Ascending aorta (tissue), 2 donors: ENCODE results near the gene SERPINB4. TPM values are rescaled to one million over a fixed set of nuclear protein-coding genes. Genes with fewer than 3 reads are reported as not detected.
"Not testable (repeated sequence)": the region's sequence is repeated elsewhere in the genome, so short reads cannot be mapped to it uniquely, and the experiment has no call there.

Experiments
- DNase-seq, 2 donors: peaks; one replicate each; pipeline ENCODE4 v3.0.0-alpha.2; 2019; ENCODE audit warnings: low spot score in 2 of 2
- H3K27ac ChIP-seq, 2 donors: fragments of 200-600 bp; sonication (generic); one replicate each; pipeline ENCODE4 v1.5.1; 2016 to 2017; ENCODE audit warnings: mild to moderate bottlenecking in 1 of 2
- H3K27me3 ChIP-seq: fragments of 200-600 bp; sonication (generic); one replicate; pipeline ENCODE4 v1.5.1; 2017
- H3K36me3 ChIP-seq, 2 donors: fragments of 200-600 bp; sonication (generic); one replicate each; pipeline ENCODE4 v1.5.1; 2016
- H3K4me1 ChIP-seq, 2 donors: fragments of 200-600 bp; sonication (generic); one replicate each; pipeline ENCODE4 v1.5.1; 2016 to 2017; ENCODE audit warnings: mild to moderate bottlenecking in 1 of 2
- H3K4me3 ChIP-seq, 2 donors: fragments of 200-600 bp; sonication (generic); one replicate each; pipeline ENCODE4 v1.5.1; 2016 to 2017; ENCODE audit warnings: mild to moderate bottlenecking in 1 of 2
- H3K9me3 ChIP-seq, 2 donors: fragments of 200-600 bp; sonication (generic); one replicate each; pipeline ENCODE4 v1.5.1; 2016
- CTCF ChIP-seq, 3 experiments: fragments of 200-600 bp in 2 of 3; fragments of 450-650 bp in 1 of 3; sonication (generic) in 2 of 3; IDR thresholded peaks; one replicate each; pipeline ENCODE4 v1.5.1; 2016 to 2019; ENCODE audit warnings: antibody characterized with exemption in 3 of 3, mild to moderate bottlenecking in 1 of 3, moderate library complexity in 1 of 3
- intact Hi-C: fragments of 100-400 bp; cut with DNase I; formaldehyde crosslinking; loops from one replicate; pipeline ENCODE4 v1.15.1; 2023
- total RNA-seq: library from RNA; depleted of rRNA; stranded (reverse); fragments of >200 nt; gene quantifications from one replicate; pipeline ENCODE4 v1.1.0, GENCODE V29; 2016

The SERPINB4 gene
- total RNA-seq = not detected

GRCh38 chr18:63644142-63644541 lies at the start of gene SERPINB4:
TSS of gene SERPINB4 (minus strand) at chr18:63644256. CDS start at chr18:63643577, 679 bp downstream.
- intact Hi-C loops, DNase-seq, H3K4me1 ChIP-seq, H3K27me3 ChIP-seq, H3K4me3 ChIP-seq, H3K27ac ChIP-seq, H3K36me3 ChIP-seq, H3K9me3 ChIP-seq: not testable (repeated sequence)

DNA sequence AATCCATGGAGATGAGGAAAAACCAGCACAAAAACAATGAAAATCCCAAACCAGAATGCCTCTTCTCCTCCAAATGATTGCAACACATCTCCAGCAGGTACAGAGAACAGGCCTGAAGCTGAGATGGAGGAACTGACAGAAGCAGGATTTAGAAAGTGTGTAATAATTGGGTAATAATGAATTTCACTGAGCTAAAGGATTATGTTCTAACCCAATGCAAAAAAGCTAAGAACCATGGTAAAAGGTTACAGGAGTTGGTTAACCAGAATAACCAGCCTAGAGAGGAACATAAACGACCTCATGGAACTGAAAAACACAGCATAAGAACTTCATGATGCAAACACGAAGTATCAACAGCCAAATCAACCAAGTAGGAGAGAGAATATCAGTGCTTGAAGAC lies 45.0 kb upstream of the SERPINB4 start:
- Histone ChIP-seq H3K4me1 (no peaks in the 10 kb centered on the region), H3K4me3 (no peak overlapping the region), H3K27me3 (no peaks in the 10 kb centered on the region), H3K27ac (no peak overlapping the region), H3K9me3 (no peaks in the 10 kb centered on the region), H3K36me3 (no peaks in the 10 kb centered on the region)
- no peak for DNase-seq
- TF ChIP-seq CTCF (IDR thresholded peaks at IDR 0.05) = no peak
- intact Hi-C loops = no loop called here

DNA sequence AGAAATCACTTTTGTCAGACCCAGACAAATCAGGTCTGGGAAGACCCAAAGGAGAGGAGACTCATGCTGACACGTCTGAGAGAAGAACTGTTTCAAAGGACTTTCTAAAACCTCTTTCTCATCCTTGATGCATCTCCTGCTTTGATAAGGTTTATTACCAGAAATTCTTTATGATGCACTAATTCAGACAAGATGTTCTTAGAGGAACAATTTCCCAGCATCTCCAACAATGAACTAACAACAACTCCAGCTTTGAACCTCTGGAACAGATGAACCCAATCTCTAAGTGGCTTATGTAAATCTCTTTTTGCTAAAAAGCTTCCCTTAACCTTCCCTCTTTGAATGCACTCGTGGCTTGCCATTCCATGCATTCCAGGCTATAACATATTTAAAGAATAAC lies 42.8 kb upstream of the SERPINB4 start:
- intact Hi-C loops = no loop called here
- no peak for TF ChIP-seq CTCF (IDR thresholded peaks at IDR 0.05)

DNA sequence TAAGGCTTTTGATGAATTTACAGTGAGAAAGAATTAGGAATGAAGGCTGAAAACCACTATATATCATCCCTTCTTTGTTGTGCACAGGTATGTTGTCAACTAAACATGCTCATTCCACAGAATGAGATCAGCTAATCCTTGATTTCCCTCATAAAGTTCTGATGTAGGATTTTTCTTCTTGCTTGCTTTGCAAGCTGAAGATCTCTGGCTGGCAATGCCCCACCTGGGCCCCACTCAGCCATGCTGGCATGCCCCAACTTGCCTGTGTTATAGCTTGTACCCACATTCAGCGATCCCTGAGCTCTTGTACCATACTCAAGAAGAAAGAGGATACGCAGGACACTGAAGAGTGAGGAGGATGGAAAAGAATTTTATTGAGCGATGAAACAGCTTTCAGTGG lies 40.7 kb upstream of the SERPINB4 start:
- no peak for DNase-seq
- H3K27me3 ChIP-seq = no peaks in the 10 kb centered on the region
- no peak overlapping the region for H3K27ac ChIP-seq
- no peaks in the 10 kb centered on the region for H3K36me3 ChIP-seq
- intact Hi-C loops = no loop called here
- no peaks in the 10 kb centered on the region for H3K4me1 ChIP-seq
- no peak overlapping the region for H3K4me3 ChIP-seq
- no peaks in the 10 kb centered on the region for H3K9me3 ChIP-seq
- no peak for TF ChIP-seq CTCF (IDR thresholded peaks at IDR 0.05)

More for the DNA sequence above, 42.8 kb upstream of the SERPINB4 start:
- DNase-seq = no peak
- Histone ChIP-seq H3K9me3 (no peaks in the 10 kb centered on the region), H3K36me3 (no peaks in the 10 kb centered on the region), H3K4me3 (no peak overlapping the region), H3K27ac (no peak overlapping the region), H3K4me1 (no peaks in the 10 kb centered on the region), H3K27me3 (no peaks in the 10 kb centered on the region)

GRCh38 chr18:63683890-63684289 lies 39.8 kb upstream of the SERPINB4 start:
- no peaks in the 10 kb centered on the region for H3K27me3 ChIP-seq
- no peak for TF ChIP-seq CTCF (IDR thresholded peaks at IDR 0.05)
- no peak for DNase-seq
- intact Hi-C loops = no loop called here
- no peaks in the 10 kb centered on the region for H3K9me3 ChIP-seq
- H3K4me1 ChIP-seq = no peaks in the 10 kb centered on the region
- no peak overlapping the region for H3K4me3 ChIP-seq
- no peak overlapping the region for H3K27ac ChIP-seq
- no peaks in the 10 kb centered on the region for H3K36me3 ChIP-seq

GRCh38 chr18:63683152-63683551 lies 39.1 kb upstream of the SERPINB4 start:
- H3K27ac ChIP-seq = no peak overlapping the region

More at GRCh38 chr18:63683152-63683551, 39.1 kb upstream of the SERPINB4 start:
- intact Hi-C loops = no loop called here
- no peak for DNase-seq
- Histone ChIP-seq H3K36me3 (no peaks in the 10 kb centered on the region), H3K27me3 (no peaks in the 10 kb centered on the region), H3K4me1 (no peaks in the 10 kb centered on the region), H3K9me3 (no peaks in the 10 kb centered on the region), H3K4me3 (no peak overlapping the region)
- no peak for TF ChIP-seq CTCF (IDR thresholded peaks at IDR 0.05)
